GM19043 (cell line): Measurements from ENCODE around the gene SPIRE1.

ENCODE experiments used
- ATAC-seq: cut with Tn5 transposase; IDR thresholded peaks from one replicate; pipeline ENCODE4 v1.9.1; 2021; ENCODE audit warnings: low read depth; ENCODE audit not compliant: unreplicated experiment

Gene SPIRE1

GRCh38 chr18:12657684-12658425 is at the start of gene SPIRE1:
Gene SPIRE1, minus strand, starts transcription at chr18:12658107. Its CDS starts 241 bp downstream, at chr18:12657866.
- ATAC-seq: peak; percentile 55

- no peak for ATAC-seq
Observed at GRCh38 chr18:12703664-12704063, 45.8 kb upstream of the SPIRE1 start.

- peak; percentile 30 for ATAC-seq
Observed at GRCh38 chr18:12703096-12703567, 45.2 kb upstream of the SPIRE1 start.

- peak; percentile 79 for ATAC-seq
Observed at GRCh38 chr18:12702221-12703095, 44.6 kb upstream of the SPIRE1 start, which contains the start of the genes CEP76 and PSMG2. Gene CEP76, minus strand, starts transcription at chr18:12702723. Its CDS starts 175 bp downstream, at chr18:12702548. Gene PSMG2, plus strand, starts transcription at chr18:12703042. Its CDS starts 66 bp downstream, at chr18:12703108.

GRCh38 chr18:12701161-12701560 is 43.3 kb upstream of the SPIRE1 start:
- no peak for ATAC-seq

- ATAC-seq: no peak
Observed at GRCh38 chr18:12699747-12700146, 41.8 kb upstream of the SPIRE1 start.

GRCh38 chr18:12694032-12694431 is 36.1 kb upstream of the SPIRE1 start:
- no peak for ATAC-seq

- ATAC-seq: no peak
Observed at GRCh38 chr18:12692206-12692605, 34.3 kb upstream of the SPIRE1 start.

- ATAC-seq: no peak
Observed at GRCh38 chr18:12689256-12689850, 31.4 kb upstream of the SPIRE1 start.

- no peak for ATAC-seq
Observed at GRCh38 chr18:12686100-12686499, 28.2 kb upstream of the SPIRE1 start.

GRCh38 chr18:12679183-12679786 is 21.4 kb upstream of the SPIRE1 start:
- no peak for ATAC-seq

- ATAC-seq: no peak
Observed at GRCh38 chr18:12668041-12668440, 10.1 kb upstream of the SPIRE1 start.

- ATAC-seq: no peak
Observed at GRCh38 chr18:12659904-12660605, 2.1 kb upstream of the SPIRE1 start.

- no peak for ATAC-seq
Observed at GRCh38 chr18:12658426-12659138, 675 bp upstream of the SPIRE1 start.

- peak; percentile 28 for ATAC-seq
Observed at GRCh38 chr18:12656938-12657683, 796 bp downstream of the SPIRE1 start.

- ATAC-seq: no peak
Observed at GRCh38 chr18:12656605-12656937, 1.3 kb downstream of the SPIRE1 start.

- no peak for ATAC-seq
Observed at GRCh38 chr18:12654971-12655370, 2.9 kb downstream of the SPIRE1 start.

- no peak for ATAC-seq
Observed at GRCh38 chr18:12652861-12653401, 5.0 kb downstream of the SPIRE1 start.
